Ovary (tissue), 3 donors: Measurements from ENCODE around the gene KDM5A.

Experiments used
- CTCF ChIP-seq, 3 donors: fragments of 450-650 bp in 2 of 3; fragments of 200-600 bp in 1 of 3; IDR thresholded peaks; one replicate each; pipeline versions ENCODE4 v1.5.1 to v1.8.0; 2016 to 2022; ENCODE audit warnings: antibody characterized with exemption in 3 of 3, mild to moderate bottlenecking in 1 of 3
- POLR2A ChIP-seq: fragments of 450-650 bp; IDR thresholded peaks from one replicate; pipeline ENCODE4 v1.6.1; 2017; ENCODE audit warnings: antibody characterized with exemption, mild to moderate bottlenecking, moderate library complexity
- donor health status: DM: no; HTN: no; CAD: no.

GRCh38 chr12:422526-422925, 33.4 kb upstream of the KDM5A start:
- TF ChIP-seq POLR2A (no peak), CTCF (IDR thresholded peaks at IDR 0.05) (no peak)
